Natural killer cell (primary cell): Measurements from ENCODE around the gene PAK6. TPM values are rescaled to one million over a fixed set of nuclear protein-coding genes. Genes with fewer than 3 reads are reported as not detected.

Experiments
- ATAC-seq, 3 donors: fragments of 150-1000 bp in 2 of 3; fragments of 200-7000 bp in 1 of 3; cut with Tn5 transposase; 1 replicate in 1 of 3; 2 replicates in 2 of 3; pipeline ENCODE4 v1.10.0; 2021; ENCODE audit warnings: mild to moderate bottlenecking in 2 of 3, moderate library complexity in 2 of 3
- DNase-seq, 2 donors: peaks; one replicate each; pipeline versions ENCODE4 v3.0.0 to v3.0.0-alpha.2; 2013 to 2021; ENCODE audit warnings: mixed read lengths in 1 of 2
- H3K27ac ChIP-seq: one replicate; pipeline ENCODE4 v1.5.1; 2013; ENCODE audit warnings: mild to moderate bottlenecking, low read length
- H3K27me3 ChIP-seq: one replicate; pipeline ENCODE4 v1.6.1; 2013; ENCODE audit warnings: low read length; ENCODE audit not compliant: control insufficient read depth, insufficient read depth
- H3K36me3 ChIP-seq: one replicate; pipeline ENCODE4 v1.6.1; 2013; ENCODE audit warnings: low read length; ENCODE audit not compliant: control insufficient read depth, insufficient read depth
- H3K4me1 ChIP-seq: one replicate; pipeline ENCODE4 v1.6.1; 2013; ENCODE audit warnings: low read length; ENCODE audit not compliant: control insufficient read depth, insufficient read depth
- H3K4me3 ChIP-seq: one replicate; pipeline ENCODE4 v1.5.1; 2013; ENCODE audit warnings: low read length
- H3K9me3 ChIP-seq: one replicate; pipeline ENCODE4 v1.6.1; 2013; ENCODE audit warnings: low read length; ENCODE audit not compliant: control insufficient read depth, insufficient read depth
- H3K27ac Mint-ChIP-seq, 2 donors: one replicate each; pipeline ENCODE4 v1.8.0; 2022; ENCODE audit warnings: mild to moderate bottlenecking in 2 of 2, mixed read lengths in 2 of 2, moderate library complexity in 1 of 2
- H3K27me3 Mint-ChIP-seq, 2 donors: one replicate each; pipeline ENCODE4 v1.8.0; 2022; ENCODE audit warnings: low read depth in 2 of 2, mixed read lengths in 2 of 2
- H3K36me3 Mint-ChIP-seq: one replicate; pipeline ENCODE4 v1.8.0; 2022; ENCODE audit warnings: mixed read lengths
- H3K4me1 Mint-ChIP-seq, 2 donors: one replicate each; pipeline ENCODE4 v1.8.0; 2022; ENCODE audit warnings: mixed read lengths in 2 of 2
- H3K4me3 Mint-ChIP-seq: one replicate; pipeline ENCODE4 v1.8.0; 2022; ENCODE audit warnings: mild to moderate bottlenecking, moderate library complexity, mixed read lengths
- H3K9me3 Mint-ChIP-seq, 2 donors: one replicate each; pipeline ENCODE4 v1.8.0; 2022; ENCODE audit warnings: mixed read lengths in 2 of 2
- CTCF ChIP-seq: fragments of 200-600 bp; IDR thresholded peaks from one replicate; pipeline ENCODE4 v1.8.0; 2022; ENCODE audit warnings: antibody characterized with exemption
- WGBS: methylation state at CpG from one replicate; pipeline ENCODE4 v1.1.7; 2013; ENCODE audit warnings: missing lambda C conversion rate; ENCODE audit not compliant: insufficient coverage; 5-methylcytosine and 5-hydroxymethylcytosine counted together
- intact Hi-C: fragments of 100-400 bp; cut with micrococcal nuclease; formaldehyde crosslinking; loops from one replicate; pipeline ENCODE4 v1.14.2; 2022
- total RNA-seq, 4 donors: library from RNA; stranded (reverse); fragments of 120-200 nt in 1 of 4; gene quantifications; one replicate each; pipeline versions ENCODE4 v1.2.3 to v1.2.4, GENCODE V29; 2013 to 2022

Gene PAK6
- total RNA-seq, 3 donors from 2014 or later (not counting 1 experiment from before 2014, with no cell fraction given) = 7.6 to 10.9 (median 7.9) TPM

- intact Hi-C loops = no loop called here
- no peaks in the 10 kb centered on the region for H3K9me3 Mint-ChIP-seq
- ATAC-seq (no peak), DNase-seq (no peak)
- H3K36me3 Mint-ChIP-seq = no peaks in the 10 kb centered on the region
- WGBS = 100% methylated on average over 5 of the region's 5 CpGs
- H3K27me3 ChIP-seq = no peaks in the 10 kb centered on the region
- no peaks in the 10 kb centered on the region for H3K4me1 Mint-ChIP-seq
- TF ChIP-seq CTCF = no peak
- no peak overlapping the region for H3K4me3 ChIP-seq
- no peak overlapping the region for H3K27ac Mint-ChIP-seq
- no peak overlapping the region for H3K27ac ChIP-seq
- no peaks in the 10 kb centered on the region for H3K36me3 ChIP-seq
- H3K27me3 Mint-ChIP-seq = no peaks in the 10 kb centered on the region
- no peaks in the 10 kb centered on the region for H3K4me1 ChIP-seq
- H3K4me3 Mint-ChIP-seq = no peak overlapping the region
- no peaks in the 10 kb centered on the region for H3K9me3 ChIP-seq
Measured at GRCh38 chr15:40229316-40229715, 9.5 kb upstream of the PAK6 start.

- WGBS = no CpG with 5 or more reads among the region's 1 CpG
- no peaks in the 10 kb centered on the region for H3K9me3 ChIP-seq
- Mint-ChIP-seq H3K27me3 (no peaks in the 10 kb centered on the region), H3K36me3 (no peaks in the 10 kb centered on the region), H3K4me3 (no peak overlapping the region), H3K4me1 (no peaks in the 10 kb centered on the region), H3K9me3 (no peaks in the 10 kb centered on the region), H3K27ac (no peak overlapping the region)
- intact Hi-C loops = no loop called here
- TF ChIP-seq CTCF = no peak
- H3K27me3 ChIP-seq = no peaks in the 10 kb centered on the region
- H3K27ac ChIP-seq = no peak overlapping the region
- no peak for ATAC-seq
- no peak overlapping the region for H3K4me3 ChIP-seq
- H3K4me1 ChIP-seq = peaks cover 2% of the 10 kb centered on the region
- H3K36me3 ChIP-seq = no peaks in the 10 kb centered on the region
- DNase-seq = no peak
Measured at GRCh38 chr15:40229956-40230355, 8.9 kb upstream of the PAK6 start.

GRCh38 chr15:40232625-40233070 lies 6.2 kb upstream of the PAK6 start:
- H3K4me3 Mint-ChIP-seq = no peak overlapping the region
- H3K27me3 Mint-ChIP-seq = peaks cover 3 to 7% of the 10 kb centered on the region in 2 donors
- intact Hi-C loops = no loop called here

More at GRCh38 chr15:40232625-40233070, 6.2 kb upstream of the PAK6 start:
- WGBS = 88% methylated on average over 7 of the region's 7 CpGs
- Histone ChIP-seq H3K27ac (no peak overlapping the region), H3K9me3 (no peaks in the 10 kb centered on the region), H3K4me1 (peaks cover 5% of the 10 kb centered on the region), H3K27me3 (no peaks in the 10 kb centered on the region), H3K36me3 (no peaks in the 10 kb centered on the region), H3K4me3 (no peak overlapping the region)
- Mint-ChIP-seq H3K27ac (no peak overlapping the region), H3K36me3 (no peaks in the 10 kb centered on the region), H3K4me1 (no peaks in the 10 kb centered on the region), H3K9me3 (no peaks in the 10 kb centered on the region)
- no peak for TF ChIP-seq CTCF
- no peak for ATAC-seq
- no peak for DNase-seq
